ENCODE results near the gene NRSN1.

GRCh38 chr6:24100024-24100769, 25.8 kb upstream of the NRSN1 start:
- TF ChIP-seq CTCF (IDR thresholded peaks at IDR 0.05) (no peak), POLR2A (IDR thresholded peaks at IDR 0.05) (no peak), POLR2AphosphoS5 (IDR thresholded peaks at IDR 0.05) (no peak)

Measured in prostate gland (tissue), 2 donors.